HFFc6 (cell line): Measurements from ENCODE around the gene SLC35F1. TPM values are rescaled to one million over a fixed set of nuclear protein-coding genes. Genes with fewer than 3 reads are reported as not detected.

Experiments
- DNase-seq: peaks from one replicate; pipeline ENCODE4 v3.0.0-alpha.2; 2018
- H3K27ac Mint-ChIP-seq: 2 replicates; pipeline ENCODE4 v1.8.0; 2020; ENCODE audit warnings: mild to moderate bottlenecking, mixed read lengths
- H3K27me3 Mint-ChIP-seq: 2 replicates; pipeline ENCODE4 v1.8.0; 2021; ENCODE audit warnings: mild to moderate bottlenecking, moderate library complexity, mixed read lengths; ENCODE audit not compliant: insufficient read depth
- H3K36me3 Mint-ChIP-seq: 2 replicates; pipeline ENCODE4 v1.8.0; 2021; ENCODE audit warnings: low read depth, mixed read lengths
- H3K4me1 Mint-ChIP-seq: 2 replicates; pipeline ENCODE4 v1.8.0; 2020; ENCODE audit warnings: low read depth, mixed read lengths
- H3K4me3 Mint-ChIP-seq: 2 replicates; pipeline ENCODE4 v1.8.0; 2020; ENCODE audit warnings: mild to moderate bottlenecking, moderate library complexity, mixed read lengths
- H3K9me3 Mint-ChIP-seq: 2 replicates; pipeline ENCODE4 v1.8.0; 2020; ENCODE audit warnings: mild to moderate bottlenecking, mixed read lengths
- CTCF ChIP-seq: fragments of 200-600 bp; sonication (generic); IDR thresholded peaks from 2 replicates; pipeline ENCODE4 v1.5.0; 2021; ENCODE audit warnings: antibody characterized with exemption, mild to moderate bottlenecking
- total RNA-seq, 6 experiments: library from RNA; stranded (reverse); fragmentation: NEBNext Ultra II Directional; extraction: Animal tissue kit (Norgen Biotek cat#: 25700); gene quantifications; 2 replicates in 1 of 6; 3 replicates in 5 of 6; pipeline ENCODE4 v1.2.3, GENCODE V29; 2021

Gene SLC35F1
- total RNA-seq, 6 experiments from 2014 or later = not detected

DNA sequence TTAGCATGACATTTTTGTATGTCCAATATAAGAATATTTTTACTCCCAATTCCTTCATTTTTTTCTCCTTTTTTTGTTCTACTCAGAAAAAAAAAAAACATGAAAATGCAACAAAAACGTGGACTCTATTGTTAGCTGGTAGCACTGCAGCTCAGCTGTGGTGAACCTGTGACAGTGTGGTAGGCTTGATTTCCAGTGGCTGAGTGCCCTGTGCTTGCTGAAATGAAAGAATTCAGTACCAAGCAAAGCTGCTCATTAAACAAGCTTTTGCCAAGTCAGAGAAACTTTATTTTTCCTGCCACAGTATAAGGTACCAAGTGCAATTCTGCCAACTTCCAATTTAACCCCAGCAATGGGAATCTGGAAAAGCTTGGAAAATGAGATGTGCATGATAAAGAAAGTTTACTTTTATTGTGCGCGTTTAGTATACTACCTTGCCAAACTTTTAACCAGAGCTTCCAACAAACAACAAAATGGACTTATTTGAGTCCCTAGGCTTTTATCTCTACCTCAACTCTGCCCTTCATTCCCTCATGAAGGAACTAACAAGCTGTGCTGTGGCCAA lies 215.2 kb downstream of the SLC35F1 start:
- no peak overlapping the region for H3K4me3 Mint-ChIP-seq
- TF ChIP-seq CTCF = no peak
- no peak overlapping the region for H3K27ac Mint-ChIP-seq
- no peaks in the 10 kb centered on the region; the same call in 1 of the 2 replicates for H3K27me3 Mint-ChIP-seq
- peaks cover 15% of the 10 kb centered on the region for H3K9me3 Mint-ChIP-seq
- no peak for DNase-seq
- no peaks in the 10 kb centered on the region for H3K4me1 Mint-ChIP-seq
- H3K36me3 Mint-ChIP-seq = no peaks in the 10 kb centered on the region

GRCh38 chr6:118122801-118123200 lies 215.7 kb downstream of the SLC35F1 start:
- Mint-ChIP-seq H3K4me3 (no peak overlapping the region), H3K27ac (no peak overlapping the region), H3K9me3 (peaks cover 12% of the 10 kb centered on the region), H3K27me3 (no peaks in the 10 kb centered on the region; the same call in 1 of the 2 replicates), H3K36me3 (no peaks in the 10 kb centered on the region), H3K4me1 (no peaks in the 10 kb centered on the region)
- DNase-seq = no peak
- no peak for TF ChIP-seq CTCF

GRCh38 chr6:118123503-118124037 lies 216.5 kb downstream of the SLC35F1 start:
- Mint-ChIP-seq H3K36me3 (no peaks in the 10 kb centered on the region), H3K4me3 (no peak overlapping the region)
- TF ChIP-seq CTCF = no peak

DNA sequence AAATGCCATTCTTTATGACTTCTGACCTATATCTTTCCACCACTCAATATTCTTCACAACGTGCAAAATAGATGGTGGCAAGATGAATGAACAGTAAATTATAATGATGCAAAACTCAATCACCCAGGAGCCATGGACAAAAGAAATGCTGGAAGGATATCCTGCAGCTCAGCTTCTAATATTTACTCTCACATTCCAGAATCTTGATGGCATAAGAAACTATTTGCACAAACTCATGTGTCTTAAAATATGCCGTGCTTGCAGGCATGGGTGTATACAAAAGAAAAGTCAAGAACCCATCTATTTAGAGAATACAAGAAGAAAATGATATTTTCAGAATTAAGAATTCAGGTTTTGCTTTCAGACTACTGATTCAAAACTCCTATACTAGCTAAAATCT lies 217.8 kb downstream of the SLC35F1 start:
- Mint-ChIP-seq H3K4me3 (no peak overlapping the region), H3K4me1 (no peaks in the 10 kb centered on the region), H3K9me3 (peaks cover 17% of the 10 kb centered on the region), H3K36me3 (no peaks in the 10 kb centered on the region), H3K27me3 (no peaks in the 10 kb centered on the region; the same call in 1 of the 2 replicates), H3K27ac (no peak overlapping the region)
- TF ChIP-seq CTCF = no peak
- DNase-seq = no peak

More at GRCh38 chr6:118123503-118124037, 216.5 kb downstream of the SLC35F1 start:
- Mint-ChIP-seq H3K4me1 (no peaks in the 10 kb centered on the region), H3K27ac (no peak overlapping the region), H3K27me3 (no peaks in the 10 kb centered on the region), H3K9me3 (peaks cover 10% of the 10 kb centered on the region)
- DNase-seq = no peak

- Mint-ChIP-seq H3K4me1 (no peaks in the 10 kb centered on the region), H3K36me3 (no peaks in the 10 kb centered on the region), H3K27me3 (no peaks in the 10 kb centered on the region; the same call in 1 of the 2 replicates), H3K9me3 (peaks cover 25% of the 10 kb centered on the region), H3K4me3 (no peak overlapping the region), H3K27ac (no peak overlapping the region)
- DNase-seq = no peak
- no peak for TF ChIP-seq CTCF
Observed at GRCh38 chr6:118128755-118129154, 221.7 kb downstream of the SLC35F1 start.
